SKM-1 (cell line): Measurements from ENCODE around the gene FAM174B.
"Not testable (repeated sequence)": the region's sequence is repeated elsewhere in the genome, so short reads cannot be mapped to it uniquely, and the experiment has no call there.

Experiments
- DNase-seq: peaks from one replicate; lab custom pipeline; 2025; ENCODE audit not compliant: unreplicated experiment; lab: John Stamatoyannopoulos, UW

Gene FAM174B

DNA sequence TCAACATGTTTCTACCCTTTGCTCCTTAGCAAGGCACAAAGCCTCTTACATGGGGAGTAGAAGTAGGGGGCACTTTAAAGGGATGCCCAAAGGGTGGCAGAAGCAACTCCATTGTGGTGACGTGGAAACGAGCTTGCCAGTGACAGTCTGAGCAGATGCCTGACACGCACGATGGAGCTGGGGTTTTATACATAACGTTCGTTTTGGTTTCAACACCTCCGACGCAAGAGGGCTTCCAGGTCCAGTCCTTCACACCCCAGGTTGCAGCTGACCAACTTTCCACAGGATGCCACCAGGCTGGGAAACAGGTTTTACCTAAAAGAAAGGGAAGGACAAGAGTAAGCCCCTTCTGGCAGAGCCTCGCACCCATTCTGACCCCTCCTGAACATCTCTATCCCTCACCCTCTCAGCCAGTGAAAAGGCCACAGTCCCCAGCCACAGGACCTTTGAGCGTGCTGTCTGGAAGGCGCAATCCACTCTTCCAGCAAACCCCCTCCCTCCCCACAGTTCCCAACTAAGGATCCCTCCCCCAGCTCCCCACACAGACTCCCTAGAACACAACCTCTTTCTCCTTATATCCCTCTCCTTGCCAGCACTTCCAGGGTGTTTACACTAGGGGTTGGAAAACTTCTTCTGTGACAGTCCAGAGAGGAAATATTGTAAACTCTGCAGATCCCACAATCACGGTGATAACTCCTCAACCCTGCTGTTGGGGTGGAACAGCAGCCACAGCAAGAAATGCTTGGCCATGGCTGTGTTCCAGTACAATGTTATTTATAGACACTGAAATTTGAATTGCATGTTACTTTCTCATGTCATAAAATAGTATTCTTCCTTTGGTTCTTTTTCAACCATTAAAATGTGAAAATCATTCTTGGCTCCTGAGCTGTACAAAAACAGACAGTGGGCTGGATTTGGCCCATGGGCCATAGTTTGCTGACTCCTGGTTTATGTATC is 36.2 kb downstream of the FAM174B start:
- no peak for DNase-seq

GRCh38 chr15:92617549-92618520 is 37.7 kb downstream of the FAM174B start:
- no peak for DNase-seq

DNA sequence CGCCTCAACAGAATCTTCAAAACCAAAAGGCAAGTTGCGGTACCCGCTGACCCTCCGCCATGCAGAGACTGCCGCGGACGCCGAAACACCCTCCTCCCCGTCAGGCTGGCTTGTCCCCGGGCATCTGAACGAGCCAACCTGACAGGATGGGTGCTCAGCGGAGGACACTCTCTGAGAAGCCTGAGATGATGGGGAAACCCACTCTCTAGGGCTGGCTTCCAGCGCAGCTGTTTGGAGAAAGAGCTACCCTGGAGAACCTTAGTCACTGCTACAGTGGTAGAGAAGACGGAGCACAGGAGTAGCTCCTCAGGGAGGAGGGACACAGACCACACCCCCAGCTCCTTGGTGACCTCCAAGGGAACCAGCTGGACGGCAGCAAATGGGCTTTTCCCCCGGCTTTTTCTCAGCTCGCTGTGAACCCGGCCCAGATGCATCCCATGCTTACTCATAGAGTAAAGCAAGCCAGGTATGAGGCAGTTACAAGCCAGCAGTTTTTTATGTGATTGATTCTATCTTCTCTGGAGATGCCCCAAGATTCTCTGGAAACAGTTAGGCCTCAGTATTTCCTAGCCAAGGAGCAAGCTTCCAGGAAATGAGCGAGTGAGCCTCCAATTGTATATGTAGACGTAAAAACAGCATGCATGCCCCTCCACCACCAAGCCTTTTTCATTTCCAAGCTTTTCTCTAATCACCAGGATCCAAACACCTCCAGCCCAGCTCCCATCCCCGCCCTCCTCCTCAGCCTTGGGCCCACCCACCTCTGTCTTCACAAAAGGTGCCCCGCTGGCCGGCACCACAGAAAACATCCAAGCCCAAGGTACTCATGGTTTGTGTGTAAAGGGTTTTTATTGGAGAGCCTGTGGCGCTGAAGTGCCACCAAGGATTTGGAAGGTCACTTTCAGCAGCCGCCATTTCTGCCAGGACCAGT is 38.7 kb downstream of the FAM174B start:
- DNase-seq = no peak

- no peak for DNase-seq
Measured at GRCh38 chr15:92614791-92615785, 40.5 kb downstream of the FAM174B start.

- no peak for DNase-seq
Measured at GRCh38 chr15:92614301-92614700, 41.3 kb downstream of the FAM174B start.

GRCh38 chr15:92613841-92614240 is 41.7 kb downstream of the FAM174B start:
- no peak for DNase-seq

DNA sequence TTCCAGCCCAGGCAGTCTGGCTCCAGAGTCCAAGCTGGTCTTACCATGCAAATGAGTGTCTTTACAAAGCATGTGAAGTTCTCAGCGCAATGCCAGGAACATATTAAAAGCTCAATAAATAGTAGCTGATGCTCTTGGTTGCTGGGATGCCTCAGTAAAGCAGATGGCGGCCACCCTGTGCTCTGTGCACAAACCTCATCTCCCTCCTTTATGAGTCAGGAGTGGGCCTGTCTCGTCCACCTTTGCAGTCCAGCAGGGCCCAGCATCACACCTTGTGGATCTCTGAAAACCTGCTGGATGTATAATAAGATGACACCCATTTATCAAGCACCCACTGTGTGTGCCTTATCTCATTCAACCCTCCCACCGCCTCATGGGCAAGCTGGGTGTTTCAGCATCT is 42.7 kb downstream of the FAM174B start:
- DNase-seq = no peak

DNA sequence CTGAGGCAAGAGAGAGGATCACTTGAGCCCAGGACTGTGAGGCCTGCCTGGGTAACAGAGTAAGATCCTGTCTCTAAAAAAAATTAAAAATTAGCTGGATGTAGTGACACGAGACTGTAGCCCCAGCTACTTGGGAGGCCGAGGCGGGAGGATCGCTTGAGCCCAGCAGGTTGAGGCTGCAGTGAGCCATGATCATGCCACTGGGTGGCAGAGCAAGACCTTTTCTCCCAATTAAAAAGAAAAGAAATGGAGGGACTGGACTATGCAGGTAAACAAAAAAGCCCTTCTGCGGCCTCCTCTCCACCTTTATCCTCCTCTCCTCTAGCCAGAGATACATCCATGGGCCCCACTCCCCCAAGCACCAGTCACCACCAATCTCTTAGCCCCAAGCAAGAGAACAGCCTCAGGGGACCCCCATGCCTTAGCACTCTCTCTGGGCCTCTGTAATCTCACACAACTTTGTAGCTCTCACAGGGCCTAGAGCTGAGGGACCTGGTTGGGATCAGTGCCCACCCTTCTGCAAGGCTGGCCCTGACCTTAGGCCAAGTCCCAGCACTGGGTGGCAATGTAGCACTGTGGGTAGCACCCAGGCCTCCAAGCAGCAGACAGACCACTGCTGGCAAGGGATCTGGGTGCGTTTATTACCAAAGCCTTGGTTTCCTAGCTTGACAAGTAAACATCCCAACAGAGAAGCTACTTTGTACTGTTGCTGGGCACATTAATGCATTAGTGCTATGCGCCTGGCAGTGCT is 43.4 kb downstream of the FAM174B start:
- DNase-seq = no peak

DNA sequence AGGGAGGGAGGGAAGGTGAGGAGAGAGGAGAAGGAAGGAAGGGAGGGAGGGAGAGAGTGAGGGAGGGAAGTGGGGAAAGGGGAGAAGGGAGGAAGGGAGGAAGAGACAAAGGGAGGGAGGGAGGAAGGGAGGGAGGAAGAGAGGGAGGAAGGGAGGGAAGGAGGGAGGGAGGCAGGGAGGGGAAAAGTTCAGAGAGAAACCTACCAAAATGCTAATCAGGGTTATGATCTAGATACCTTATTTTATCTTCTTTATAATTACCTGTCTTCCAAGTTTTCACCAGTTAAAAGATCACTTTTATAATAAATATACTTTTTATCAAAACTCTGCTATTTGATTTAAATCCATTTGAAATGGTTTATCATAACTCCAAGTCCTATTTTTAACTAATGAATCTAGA is 44.4 kb downstream of the FAM174B start:
- DNase-seq = no peak

DNA sequence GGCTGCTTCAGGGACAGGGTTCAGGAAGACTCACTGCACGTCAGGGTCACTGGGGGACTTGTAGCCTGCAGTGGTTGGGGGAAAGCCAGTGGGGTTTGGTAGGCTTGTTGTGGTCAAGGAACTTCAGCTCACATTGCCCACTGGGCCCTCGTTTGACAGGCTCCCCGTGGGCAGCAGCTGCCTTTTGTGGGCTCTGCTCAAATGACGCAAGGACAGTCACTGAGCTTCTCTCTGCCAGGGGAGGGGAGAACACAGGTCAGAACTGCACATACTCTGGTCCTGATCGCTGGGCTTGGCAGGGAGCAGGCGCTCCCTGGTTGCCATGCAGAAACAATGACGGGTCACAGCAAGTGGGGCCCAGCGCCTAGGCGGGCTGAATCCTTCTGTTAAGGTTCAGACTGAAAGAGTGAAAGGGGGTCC is 45.5 kb downstream of the FAM174B start:
- DNase-seq = no peak

DNA sequence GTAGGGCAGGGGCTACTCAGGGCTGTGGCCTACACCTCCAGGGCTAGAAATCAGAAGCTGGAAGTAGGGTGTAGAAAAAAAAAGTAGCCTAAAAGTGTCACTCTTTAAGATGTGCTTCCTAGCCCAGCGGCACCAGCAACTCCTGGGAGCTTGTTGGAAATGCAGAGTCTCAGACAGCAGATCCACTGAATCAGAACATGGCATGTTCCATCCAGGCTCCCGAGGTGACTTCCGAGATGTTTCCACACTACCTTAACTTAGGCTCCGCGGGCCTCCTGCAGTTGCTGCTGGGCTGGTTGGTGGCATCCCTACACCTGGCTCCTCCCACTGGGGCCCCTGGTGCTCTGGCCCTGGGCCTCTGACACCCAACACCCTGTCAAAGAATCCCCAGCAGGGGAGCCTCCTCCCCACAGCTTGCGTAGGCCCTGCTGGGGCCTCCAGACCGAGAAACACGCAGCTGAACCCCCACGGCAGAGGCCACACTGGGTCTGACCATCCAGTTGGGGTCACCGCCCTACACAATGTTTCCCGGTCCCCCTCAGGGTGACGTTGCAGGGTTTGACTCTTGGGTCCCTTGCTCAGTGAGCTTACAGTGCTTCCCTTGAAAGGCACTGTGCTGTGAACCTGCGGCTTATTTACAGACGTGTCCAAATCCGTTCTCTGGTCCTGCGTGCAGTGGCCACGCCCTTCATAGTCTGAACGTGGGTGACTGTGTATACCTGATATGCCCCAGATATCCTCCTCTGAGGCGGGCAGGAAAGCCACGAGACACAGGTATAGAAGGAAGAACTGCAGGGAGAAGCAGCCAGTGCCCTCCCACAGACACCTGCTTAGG is 46.5 kb downstream of the FAM174B start:
- no peak for DNase-seq

DNA sequence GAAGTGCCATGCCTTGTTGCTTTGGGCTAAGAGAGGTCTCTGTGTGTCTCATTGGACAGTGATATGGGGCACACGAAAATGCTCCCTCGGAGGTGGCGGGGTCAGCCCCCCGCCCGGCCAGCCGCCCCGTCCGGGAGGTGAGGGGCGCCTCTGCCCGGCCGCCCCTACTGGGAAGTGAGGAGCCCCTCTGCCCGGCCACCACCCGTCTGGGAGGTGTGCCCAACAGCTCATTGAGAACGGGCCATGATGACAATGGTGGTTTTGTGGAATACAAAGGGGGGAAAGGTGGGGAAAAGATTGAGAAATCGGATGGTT is 48.8 kb downstream of the FAM174B start:
- not testable (repeated sequence) for DNase-seq

DNA sequence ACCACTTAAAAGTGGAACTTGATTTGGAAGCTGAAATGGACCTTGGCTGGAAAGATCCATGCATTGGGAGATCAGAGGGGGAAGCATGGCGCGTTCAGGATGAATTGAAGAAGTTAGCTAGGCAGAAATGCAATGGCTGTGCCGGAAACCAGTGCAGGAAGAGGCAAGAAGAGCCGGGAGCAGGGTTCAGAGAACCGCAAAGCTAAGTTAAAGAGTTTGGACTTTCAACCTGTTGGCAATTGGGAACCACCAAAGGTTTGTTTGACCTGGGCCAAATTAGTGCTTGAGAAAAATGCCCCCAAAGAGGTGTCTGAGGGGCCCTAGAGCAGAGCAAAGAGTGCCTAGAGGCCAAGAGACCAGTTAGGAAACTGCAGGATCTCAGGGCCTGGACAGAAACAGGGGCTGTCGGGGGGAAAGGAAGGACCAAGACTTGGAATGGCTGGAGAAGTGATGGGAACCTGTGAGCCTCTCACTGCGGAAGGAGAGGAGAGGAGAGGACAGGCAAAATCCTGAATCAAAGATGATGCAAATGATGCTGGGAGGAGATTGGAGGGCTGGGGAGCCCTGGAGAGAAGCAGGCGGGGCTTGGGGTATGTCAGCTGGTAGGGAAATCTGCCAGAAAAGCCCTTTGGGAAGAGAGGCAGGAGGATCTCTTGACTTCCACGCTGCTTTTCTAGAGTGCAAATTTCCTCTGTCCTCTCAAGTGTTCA is 49.3 kb downstream of the FAM174B start:
- DNase-seq = no peak

- DNase-seq = no peak
Measured at GRCh38 chr15:92605225-92605944, 50.2 kb downstream of the FAM174B start.

DNA sequence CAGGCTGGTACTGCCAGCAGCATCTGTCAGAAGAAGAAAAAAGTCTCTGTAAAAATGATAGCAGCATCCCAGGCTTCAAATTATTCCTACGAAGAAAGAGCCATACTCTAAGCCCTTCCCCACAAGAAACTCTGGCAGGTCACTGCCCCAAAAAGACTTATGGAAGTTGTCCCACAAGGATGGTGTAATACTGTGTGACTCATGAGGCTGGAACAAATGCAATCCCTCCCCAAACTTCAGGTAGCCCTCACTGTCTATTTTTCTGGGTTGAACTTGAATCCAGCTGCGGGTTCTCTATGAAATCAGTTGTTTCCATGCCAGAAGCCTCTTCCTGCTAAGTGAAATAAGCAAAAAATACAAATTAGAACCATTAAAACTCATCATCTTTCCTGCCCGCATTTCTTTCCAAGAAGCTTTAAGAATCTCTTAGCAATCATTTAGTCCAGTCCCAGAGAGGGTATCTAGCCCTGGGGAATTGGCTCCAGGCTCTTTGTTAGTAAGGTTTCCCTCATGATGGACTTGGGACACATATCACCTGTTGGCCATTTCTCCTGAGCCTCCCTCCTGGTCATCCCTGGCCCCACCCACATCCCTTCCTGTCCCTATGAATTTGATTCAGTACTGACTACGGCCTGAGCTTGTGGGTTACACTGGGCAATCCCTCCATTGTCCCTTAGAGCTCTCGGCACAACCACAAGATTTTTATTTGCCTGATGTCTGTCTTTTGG is 51.7 kb downstream of the FAM174B start:
- DNase-seq = no peak

DNA sequence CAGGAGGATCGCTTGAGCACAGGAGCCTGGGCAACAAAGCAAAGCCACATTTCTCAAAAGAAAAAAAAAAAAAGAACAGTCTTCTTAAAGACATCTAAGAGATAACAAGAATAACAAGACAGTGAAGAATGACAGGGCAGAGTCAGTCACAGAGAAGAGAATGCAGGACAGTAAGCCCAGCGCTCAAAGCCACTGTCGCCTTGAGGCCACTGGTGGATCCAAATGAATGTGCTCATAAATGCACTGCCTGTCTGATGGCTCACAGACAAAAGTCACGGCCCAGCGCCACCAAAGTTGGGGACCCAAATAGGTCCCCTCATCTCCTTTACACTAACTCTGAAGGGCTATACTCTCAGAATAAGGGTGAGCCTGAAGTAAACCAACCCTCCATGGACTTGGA is 52.3 kb downstream of the FAM174B start:
- no peak for DNase-seq
